ENCODE data around the gene SPAG16. TPM values are rescaled to one million over a fixed set of nuclear protein-coding genes. Genes with fewer than 3 reads are reported as not detected.

SPAG16 gene
- total and polyA plus RNA-seq, 12 donors: 8.4 to 28.3 (median 19.1) TPM

DNA sequence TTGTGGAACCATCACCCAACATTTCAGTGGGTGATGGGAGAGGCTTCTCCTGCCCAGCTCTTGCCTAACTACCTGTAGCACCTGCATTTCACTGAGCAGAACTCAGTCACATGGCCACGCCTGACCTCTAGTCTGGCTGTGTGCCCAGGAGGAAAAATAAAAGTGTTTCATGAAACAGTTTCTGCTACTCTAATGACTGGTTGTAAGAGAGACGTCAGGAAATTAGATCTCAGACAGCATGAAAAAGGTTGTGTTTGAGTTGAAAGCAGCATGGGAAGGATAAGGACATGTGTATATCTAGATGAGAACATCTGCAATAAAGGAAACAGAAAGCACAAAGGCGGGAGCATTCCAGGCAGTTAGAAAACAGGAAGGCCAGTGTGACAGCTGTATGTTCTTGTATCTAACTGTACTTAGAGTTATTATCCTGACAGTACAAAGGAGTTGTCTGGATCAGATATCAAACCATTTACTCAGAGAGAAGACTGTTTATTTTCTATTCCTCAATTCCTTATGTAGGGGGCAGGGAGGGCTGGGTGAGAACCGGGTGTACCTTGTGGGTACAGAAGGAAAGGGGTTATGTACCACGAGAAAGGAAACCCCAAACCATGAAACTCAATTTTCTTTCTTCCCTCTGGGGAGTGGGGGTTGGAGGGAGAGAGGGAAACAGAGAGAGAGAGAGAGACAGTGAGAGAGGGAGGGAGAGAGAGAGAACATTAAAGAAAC, 819.2 kb downstream of the SPAG16 start:
- intact Hi-C loops (cut with DNase I): no loop called here
- TF ChIP-seq, protein P1, sequence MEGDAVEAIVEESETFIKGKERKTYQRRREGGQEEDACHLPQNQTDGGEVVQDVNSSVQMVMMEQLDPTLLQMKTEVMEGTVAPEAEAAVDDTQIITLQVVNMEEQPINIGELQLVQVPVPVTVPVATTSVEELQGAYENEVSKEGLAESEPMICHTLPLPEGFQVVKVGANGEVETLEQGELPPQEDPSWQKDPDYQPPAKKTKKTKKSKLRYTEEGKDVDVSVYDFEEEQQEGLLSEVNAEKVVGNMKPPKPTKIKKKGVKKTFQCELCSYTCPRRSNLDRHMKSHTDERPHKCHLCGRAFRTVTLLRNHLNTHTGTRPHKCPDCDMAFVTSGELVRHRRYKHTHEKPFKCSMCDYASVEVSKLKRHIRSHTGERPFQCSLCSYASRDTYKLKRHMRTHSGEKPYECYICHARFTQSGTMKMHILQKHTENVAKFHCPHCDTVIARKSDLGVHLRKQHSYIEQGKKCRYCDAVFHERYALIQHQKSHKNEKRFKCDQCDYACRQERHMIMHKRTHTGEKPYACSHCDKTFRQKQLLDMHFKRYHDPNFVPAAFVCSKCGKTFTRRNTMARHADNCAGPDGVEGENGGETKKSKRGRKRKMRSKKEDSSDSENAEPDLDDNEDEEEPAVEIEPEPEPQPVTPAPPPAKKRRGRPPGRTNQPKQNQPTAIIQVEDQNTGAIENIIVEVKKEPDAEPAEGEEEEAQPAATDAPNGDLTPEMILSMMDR (IDR thresholded peaks at IDR 0.05): no peak
- H3K27me3 ChIP-seq: no peaks in the 10 kb centered on the region
- peaks cover 0 to 2% (median 0%) of the 10 kb centered on the region in 11 donors for H3K9me3 ChIP-seq
- 27 to 39% methylated on average over 5 of the region's 5 CpGs for WGBS, 2 donors
- H3K36me3 ChIP-seq: no peaks in the 10 kb centered on the region
- no peak overlapping the region for H3K27ac ChIP-seq
- no peaks in the 10 kb centered on the region for H3K4me1 ChIP-seq
- DNase-seq (no peak), ATAC-seq (no peak)
- no peak overlapping the region for H3K4me3 ChIP-seq

DNA sequence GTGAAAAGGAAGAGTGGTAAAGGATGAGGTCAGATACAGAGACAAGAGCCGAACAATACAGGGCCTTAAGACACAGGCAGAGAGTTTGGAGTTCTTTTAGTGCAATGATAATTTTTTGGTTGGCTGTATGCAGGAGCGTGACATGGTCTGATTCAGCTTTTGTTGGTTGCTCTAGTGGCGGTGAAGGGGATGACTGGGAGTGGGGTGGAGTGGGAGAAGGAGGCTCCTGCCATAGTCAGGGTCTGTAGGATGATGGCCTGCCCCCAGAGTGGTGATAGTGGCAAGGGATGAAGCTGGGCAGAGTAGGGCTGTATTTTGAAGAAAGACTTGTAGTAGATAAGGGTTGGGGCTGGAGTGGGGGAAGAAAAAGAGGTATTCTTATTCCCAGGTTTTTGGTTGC, 820.0 kb downstream of the SPAG16 start:
- TF ChIP-seq, protein P1 (IDR thresholded peaks at IDR 0.05): no peak
- Histone ChIP-seq H3K4me1 (no peaks in the 10 kb centered on the region), H3K36me3 (no peaks in the 10 kb centered on the region), H3K4me3 (no peak overlapping the region), H3K27me3 (no peaks in the 10 kb centered on the region), H3K9me3 (peaks cover 0 to 7% (median 0%) of the 10 kb centered on the region in 11 donors), H3K27ac (no peak overlapping the region)
- intact Hi-C loops (cut with DNase I): no loop called here
- ATAC-seq (no peak), DNase-seq (no peak)
- WGBS, 2 donors: 80% methylated on average over 3 of the region's 3 CpGs

DNA sequence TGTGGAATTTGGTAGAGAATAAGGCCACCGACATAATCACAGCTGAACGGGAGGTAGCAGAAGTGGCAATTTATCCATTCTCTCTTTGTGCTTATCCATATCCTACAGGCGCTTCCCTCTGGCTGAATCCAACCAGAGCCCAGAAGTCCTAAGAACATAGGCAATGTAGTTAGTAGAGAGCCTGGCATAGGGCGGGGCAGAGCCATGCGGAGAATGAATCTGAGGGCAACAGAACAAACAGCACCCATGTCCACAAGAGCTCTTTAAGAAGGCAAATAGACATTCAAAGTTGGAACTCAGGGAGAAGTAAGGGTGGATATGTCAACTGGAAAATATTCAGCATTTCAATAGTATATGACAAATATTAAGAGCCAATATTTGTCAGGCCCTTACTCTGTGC, 820.7 kb downstream of the SPAG16 start:
- Histone ChIP-seq H3K4me1 (no peaks in the 10 kb centered on the region), H3K36me3 (no peaks in the 10 kb centered on the region), H3K9me3 (peaks cover 0 to 9% (median 0%) of the 10 kb centered on the region in 11 donors), H3K27me3 (no peaks in the 10 kb centered on the region), H3K27ac (no peak overlapping the region), H3K4me3 (no peak overlapping the region)
- WGBS, 2 donors: 90 to 95% methylated on average over 5 of the region's 5 CpGs
- intact Hi-C loops (cut with DNase I): no loop called here
- DNase-seq: no peak
- TF ChIP-seq, protein P1 (IDR thresholded peaks at IDR 0.05): no peak
- ATAC-seq: no peak

DNA sequence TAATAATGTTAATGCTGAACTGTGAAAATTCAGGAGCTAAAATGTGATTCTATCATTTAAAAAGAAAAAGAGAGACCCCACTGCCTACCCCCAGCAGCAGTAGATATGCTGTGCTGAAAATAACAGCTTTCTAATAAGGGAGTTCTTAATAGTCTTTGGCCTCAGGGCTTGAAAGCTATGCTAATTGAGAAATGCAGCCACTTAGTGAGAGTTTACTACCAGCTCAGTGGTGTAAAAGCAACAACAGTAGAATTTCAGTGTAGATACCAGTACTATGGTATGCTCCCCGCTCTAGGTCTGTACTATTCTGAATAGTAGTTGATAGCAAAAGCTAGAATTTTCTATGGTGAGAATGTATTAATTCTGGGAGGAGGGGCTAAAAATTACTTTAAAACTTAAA, 823.5 kb downstream of the SPAG16 start:
- 70 to 76% methylated on average over 1 of the region's 1 CpG for WGBS, 2 donors
- intact Hi-C loops (cut with DNase I): no loop called here

More for the DNA sequence above, 823.5 kb downstream of the SPAG16 start:
- Histone ChIP-seq H3K4me3 (no peak overlapping the region), H3K36me3 (no peaks in the 10 kb centered on the region), H3K4me1 (no peaks in the 10 kb centered on the region), H3K27me3 (no peaks in the 10 kb centered on the region), H3K9me3 (peaks cover 0 to 21% (median 0%) of the 10 kb centered on the region in 11 donors), H3K27ac (no peak overlapping the region)
- no peak for ATAC-seq
- DNase-seq: no peak
- TF ChIP-seq, protein P1 (IDR thresholded peaks at IDR 0.05): no peak

Measured in heart right ventricle (tissue), 16 donors.